ENCODE measurements around the gene ZCRB1.

The ZCRB1 gene

GRCh38 chr12:42277396-42278127, 48.3 kb downstream of the ZCRB1 start:
- no peak for DNase-seq

- DNase-seq = no peak
Measured at GRCh38 chr12:42275499-42275898, 50.4 kb downstream of the ZCRB1 start.

- DNase-seq = no peak
Measured at GRCh38 chr12:42273706-42274105, 52.2 kb downstream of the ZCRB1 start.

- no peak for DNase-seq
Measured at GRCh38 chr12:42270596-42270995, 55.3 kb downstream of the ZCRB1 start.

GRCh38 chr12:42267413-42268190, 58.3 kb downstream of the ZCRB1 start:
- no peak for DNase-seq

DNA sequence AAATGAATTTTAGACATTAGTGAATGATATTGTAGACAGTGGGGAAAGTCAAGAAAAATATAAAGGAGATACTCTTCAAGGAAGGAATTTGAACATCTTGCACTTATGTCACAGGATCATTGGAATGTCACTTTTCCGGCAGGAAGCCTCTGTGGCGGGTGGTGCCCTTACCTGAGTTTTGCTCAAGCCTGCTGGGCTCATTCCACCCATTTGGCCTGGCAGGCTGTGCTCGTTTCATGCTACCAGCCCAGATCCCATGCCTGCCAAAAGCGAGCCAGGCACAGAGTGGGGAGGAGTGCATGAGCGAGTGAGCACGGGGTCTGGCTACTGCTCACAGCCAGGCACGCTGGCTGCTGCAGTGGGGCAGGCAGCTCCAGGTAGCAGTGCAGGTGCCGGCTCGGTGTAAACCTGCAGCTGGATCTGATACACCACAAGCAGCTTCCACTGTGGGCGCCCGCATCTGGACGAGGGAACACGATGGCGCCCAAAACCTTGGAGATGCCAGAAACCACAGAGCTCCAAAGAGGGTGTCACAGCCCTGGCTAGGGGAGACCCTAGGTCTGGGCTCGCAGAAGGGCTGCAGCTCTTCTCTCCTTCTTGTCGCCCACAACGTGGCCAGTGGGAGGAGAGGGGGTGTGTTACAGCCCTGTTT, 59.2 kb downstream of the ZCRB1 start:
- DNase-seq = no peak

GRCh38 chr12:42262271-42262670, 63.6 kb downstream of the ZCRB1 start:
- no peak for DNase-seq
